Activated gamma-delta T cell treated with anti-CD3 and anti-CD28 coated beads, Interleukin-2, amount 50 U/mL, for 16 hours (primary cell): ENCODE measurements around the gene IFNL1.
"Not testable (repeated sequence)": the region's sequence is repeated elsewhere in the genome, so short reads cannot be mapped to it uniquely, and the experiment has no call there.

ENCODE experiments used
- DNase-seq: peaks from one replicate; pipeline ENCODE4 v3.0.0-alpha.2; 2020; ENCODE audit warnings: low read depth

IFNL1 gene

DNA sequence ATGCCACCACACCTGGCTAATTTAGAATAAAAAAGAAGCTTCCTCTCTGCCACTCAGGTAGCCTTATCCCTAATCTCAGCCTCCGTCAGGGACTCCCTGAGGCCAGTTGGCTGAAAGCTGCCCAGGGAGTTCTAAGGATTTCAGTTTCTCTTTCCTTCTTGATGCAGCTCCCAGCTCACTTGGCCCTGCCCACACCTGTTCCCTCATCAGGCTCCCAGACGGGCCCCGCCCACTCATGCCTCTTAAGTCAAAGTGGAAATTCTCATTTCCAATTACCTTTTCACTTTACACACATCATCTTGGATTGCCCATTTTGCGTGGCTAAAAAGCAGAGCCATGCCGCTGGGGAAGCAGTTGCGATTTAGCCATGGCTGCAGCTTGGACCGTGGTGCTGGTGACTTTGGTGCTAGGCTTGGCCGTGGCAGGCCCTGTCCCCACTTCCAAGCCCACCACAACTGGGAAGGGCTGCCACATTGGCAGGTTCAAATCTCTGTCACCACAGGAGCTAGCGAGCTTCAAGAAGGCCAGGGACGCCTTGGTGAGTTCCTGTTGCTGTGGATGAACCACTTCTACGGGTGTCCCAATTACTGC lies at the start of gene IFNL1:
TSS of gene IFNL1 (plus strand) at position 353 of the 591 bp plus-strand sequence. CDS start at position 368, 15 bp downstream.
- DNase-seq = no peak

- DNase-seq = no peak
Observed at GRCh38 chr19:39246951-39247669, 49.1 kb upstream of the IFNL1 start.

- DNase-seq = no peak
Observed at GRCh38 chr19:39247701-39248664, 48.2 kb upstream of the IFNL1 start.

- DNase-seq = no peak
Observed at GRCh38 chr19:39248806-39249205, 47.4 kb upstream of the IFNL1 start, which contains the start of gene IFNL4. TSS of gene IFNL4 (minus strand) at chr19:39248856.

GRCh38 chr19:39251081-39251480 lies 45.1 kb upstream of the IFNL1 start:
- DNase-seq = no peak

DNA sequence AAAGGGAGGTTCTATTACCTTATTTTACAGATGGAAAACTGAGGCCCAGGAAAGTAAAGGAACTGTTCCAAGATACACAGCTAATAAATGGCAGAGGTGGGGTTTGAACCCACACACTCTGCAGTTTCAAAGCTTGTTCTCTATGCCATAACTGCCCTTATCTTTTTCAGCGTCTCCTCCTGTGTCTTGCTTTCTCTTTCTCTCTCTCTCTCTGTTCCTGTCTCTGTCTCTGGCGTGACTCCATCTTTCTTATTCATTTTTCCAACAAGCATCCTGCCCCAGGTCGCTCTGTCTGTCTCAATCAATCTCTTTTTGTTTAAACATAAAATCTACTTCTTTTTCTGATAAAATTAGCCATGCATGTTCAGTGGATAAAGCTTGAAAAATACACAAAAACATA lies 44.4 kb upstream of the IFNL1 start:
- no peak for DNase-seq

GRCh38 chr19:39252458-39252857 lies 43.7 kb upstream of the IFNL1 start:
- DNase-seq = no peak

DNA sequence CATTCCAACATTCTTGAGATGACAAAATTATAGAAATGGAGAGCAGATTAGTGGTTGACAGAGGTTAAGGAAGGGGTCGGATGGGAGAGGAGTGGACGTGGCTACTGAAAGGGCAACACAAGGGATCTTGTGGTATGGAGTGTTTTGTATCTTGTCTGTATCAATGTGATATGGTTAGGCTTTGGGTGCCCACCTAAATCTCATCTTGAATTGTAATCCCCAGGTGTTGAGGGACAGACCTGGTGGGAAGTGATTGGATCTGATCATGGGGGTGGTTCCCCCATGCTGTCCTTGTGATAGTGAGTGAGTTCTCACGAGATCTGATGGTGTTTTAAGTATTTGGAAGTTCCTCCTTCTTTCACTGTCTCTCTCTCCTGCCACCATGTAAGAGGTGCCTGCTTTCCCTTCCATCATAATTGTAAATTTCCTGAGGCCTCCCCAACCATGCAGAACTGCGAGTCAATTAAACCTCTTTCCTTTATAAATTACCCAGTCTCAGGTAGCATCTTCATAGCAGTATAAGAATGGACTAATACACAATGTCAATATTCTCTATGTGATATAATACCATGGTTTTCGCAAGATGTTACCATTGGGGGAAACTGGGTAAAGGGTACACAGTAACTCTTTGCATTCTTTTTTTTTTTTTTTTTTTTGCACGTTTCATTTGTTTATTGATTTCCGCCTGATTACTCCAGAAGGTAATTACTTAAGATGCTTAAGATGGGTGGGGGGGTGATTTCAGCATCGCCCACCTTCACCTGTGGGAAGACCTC lies 42.6 kb upstream of the IFNL1 start:
- no peak for DNase-seq

- DNase-seq = no peak
Observed at GRCh38 chr19:39254531-39255345, 41.5 kb upstream of the IFNL1 start.

DNA sequence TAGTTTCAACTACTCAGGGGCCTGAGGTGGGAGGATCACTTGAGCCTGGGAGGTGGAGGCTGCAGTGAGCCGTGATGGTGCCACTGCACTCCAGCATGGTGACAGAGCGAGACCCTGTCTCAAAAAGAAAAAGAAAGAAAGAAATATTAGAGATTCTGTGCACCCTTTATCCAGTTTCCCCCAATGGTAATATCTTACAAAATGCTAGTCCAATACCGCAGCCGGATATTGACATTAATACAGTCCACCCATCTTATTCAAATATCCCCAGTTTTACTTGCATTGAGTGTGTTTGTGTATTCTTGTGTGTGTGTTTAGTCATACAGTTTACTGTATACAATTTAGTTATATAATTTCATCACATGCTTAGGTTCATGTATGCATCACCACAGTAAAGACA lies 39.0 kb upstream of the IFNL1 start:
- DNase-seq = no peak

DNA sequence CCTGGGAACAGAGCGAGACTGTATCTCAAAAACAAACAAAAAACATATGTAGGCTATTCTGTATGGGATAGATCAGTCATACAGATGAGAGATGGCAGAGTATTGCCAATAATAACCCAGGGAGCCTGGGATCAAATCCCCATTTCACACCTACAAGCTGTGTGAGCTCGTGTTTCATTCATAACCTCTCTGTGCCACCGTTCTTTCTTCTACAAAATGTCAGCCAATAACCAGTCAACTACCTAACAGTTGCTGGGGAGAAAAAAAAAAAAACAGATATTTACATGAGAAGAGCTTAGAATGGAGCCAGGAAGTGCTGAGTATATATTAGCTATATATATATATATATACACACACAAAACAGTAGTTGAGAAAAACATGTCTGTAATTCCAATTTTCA lies 34.5 kb upstream of the IFNL1 start:
- DNase-seq = no peak

DNA sequence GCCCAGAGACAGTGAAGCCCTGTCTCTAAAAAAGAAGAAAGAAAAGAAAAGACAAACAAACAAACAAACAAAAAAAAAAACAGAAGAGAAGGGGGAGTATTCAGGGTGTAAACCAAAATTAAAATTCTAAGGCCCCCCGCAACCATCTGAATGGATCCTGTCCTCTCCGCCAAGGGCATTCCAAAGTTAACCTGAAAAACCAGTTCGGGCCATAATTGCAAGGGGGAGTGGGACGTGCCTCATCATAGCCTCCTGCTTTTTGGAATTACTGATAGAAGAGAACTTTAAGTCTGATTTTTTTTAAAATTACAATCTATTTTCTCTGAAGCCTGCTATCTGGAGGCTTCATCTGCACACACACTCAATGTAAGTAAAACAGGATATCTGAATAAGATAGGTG lies 33.7 kb upstream of the IFNL1 start:
- DNase-seq = no peak

- no peak for DNase-seq
Observed at GRCh38 chr19:39263912-39264305, 32.3 kb upstream of the IFNL1 start.

DNA sequence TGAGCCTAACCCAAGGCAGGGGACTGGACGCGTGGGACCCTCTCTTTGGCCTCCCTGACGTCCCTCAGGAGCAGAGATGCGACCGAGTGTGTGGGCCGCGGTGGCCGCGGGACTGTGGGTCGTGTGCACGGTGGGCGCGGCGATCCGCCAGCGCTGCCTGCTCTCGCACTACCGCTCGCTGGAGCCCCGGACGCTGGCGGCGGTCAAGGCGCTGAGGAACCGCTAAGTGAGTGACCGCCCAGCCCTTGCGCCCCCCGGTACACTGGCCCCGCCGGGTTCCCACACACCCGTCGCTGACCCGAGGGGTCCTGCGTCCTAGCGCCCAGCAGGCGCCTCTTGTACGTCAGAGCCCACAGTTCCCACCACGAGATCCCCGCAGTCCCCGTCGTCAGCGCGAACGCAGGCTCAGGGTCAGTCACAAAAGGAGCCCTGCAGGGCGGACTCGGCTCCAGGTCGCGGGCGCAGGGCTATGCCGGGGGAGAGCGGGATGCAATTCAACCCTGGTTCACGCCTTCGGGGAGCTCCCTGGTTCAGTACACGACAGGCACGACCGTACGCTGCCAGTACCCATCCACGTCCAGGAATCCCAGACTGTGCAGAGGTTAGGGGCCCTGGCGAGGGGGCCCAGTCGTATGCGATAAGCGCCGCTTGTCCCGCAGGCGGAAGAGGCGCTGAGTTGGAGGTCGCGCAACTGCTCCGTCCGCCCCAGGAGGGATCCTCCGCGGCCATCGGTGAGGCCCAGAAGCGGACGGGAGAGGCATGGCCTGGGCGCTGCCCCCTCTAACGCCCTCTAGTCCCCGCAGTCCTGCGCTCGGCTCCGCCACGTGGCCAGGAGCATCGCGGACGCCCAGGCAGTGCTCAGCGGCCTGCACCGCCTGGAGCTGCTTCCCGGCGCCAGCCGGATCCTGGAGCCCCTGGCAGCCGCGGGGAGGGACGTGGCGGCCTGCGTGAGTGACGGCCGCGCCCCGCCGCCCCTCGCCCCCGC lies 31.6 kb upstream of the IFNL1 start:
- no peak for DNase-seq

GRCh38 chr19:39265321-39265916 lies 30.8 kb upstream of the IFNL1 start:
- no peak for DNase-seq

DNA sequence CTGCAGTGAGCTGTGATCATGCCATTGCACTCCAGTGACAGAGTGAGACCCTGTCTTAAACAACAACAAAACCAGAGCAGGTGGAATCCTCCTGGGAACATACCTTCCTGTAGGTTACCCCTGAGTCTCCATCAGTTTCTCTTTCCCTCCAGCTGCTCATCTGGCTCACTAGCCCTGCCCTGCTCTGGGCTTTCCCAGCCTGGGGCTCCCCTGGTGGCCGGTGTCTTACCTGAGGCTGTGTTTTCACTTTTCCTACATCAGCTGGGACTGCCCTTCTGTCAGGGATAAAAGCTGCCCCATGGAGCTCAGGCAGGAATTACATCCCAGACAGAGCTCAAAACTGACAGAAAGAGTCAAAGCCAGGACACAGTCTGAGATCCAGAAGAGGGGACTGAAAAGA lies 28.1 kb upstream of the IFNL1 start, which contains the start of gene IFNL2:
TSS of gene IFNL2 (plus strand) at position 312 of the 400 bp plus-strand sequence. CDS start 173 bp downstream, outside the sequence.
- not testable (repeated sequence) for DNase-seq

DNA sequence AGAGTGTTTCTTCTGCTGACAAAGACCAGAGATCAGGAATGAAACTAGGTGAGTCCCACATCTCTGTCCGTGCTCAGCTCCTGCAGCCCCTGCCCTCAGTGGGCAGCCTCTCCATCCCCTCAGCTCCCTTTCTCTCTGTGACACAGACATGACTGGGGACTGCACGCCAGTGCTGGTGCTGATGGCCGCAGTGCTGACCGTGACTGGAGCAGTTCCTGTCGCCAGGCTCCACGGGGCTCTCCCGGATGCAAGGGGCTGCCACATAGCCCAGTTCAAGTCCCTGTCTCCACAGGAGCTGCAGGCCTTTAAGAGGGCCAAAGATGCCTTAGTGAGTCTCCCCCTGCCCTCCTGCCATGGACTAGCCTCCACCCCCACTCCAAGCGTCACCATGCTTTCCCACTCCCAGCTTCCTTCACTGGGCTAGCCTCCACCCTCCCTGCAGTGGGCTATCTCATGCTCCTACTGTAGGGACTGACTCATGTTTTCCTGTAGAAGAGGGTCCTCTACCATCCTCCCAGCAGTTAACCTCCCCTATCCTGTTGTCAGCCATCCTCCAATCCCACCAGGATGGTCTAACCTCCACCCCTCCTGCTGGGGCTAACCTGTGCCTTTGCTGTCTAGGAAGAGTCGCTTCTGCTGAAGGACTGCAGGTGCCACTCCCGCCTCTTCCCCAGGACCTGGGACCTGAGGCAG lies 27.5 kb upstream of the IFNL1 start:
- not testable (repeated sequence) for DNase-seq

DNA sequence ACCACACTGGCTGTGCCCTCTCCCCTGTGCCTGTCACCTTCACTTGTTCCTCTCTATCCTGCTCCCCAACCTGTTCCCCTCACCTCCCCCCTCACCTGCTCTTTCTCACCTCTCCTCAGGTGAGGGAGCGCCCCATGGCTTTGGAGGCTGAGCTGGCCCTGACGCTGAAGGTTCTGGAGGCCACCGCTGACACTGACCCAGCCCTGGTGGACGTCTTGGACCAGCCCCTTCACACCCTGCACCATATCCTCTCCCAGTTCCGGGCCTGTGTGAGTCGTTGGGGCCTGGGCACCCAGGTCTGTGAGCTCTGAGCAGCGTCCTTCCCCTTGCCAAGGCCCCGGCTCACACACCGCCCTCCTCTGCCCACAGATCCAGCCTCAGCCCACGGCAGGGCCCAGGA lies 26.8 kb upstream of the IFNL1 start:
- not testable (repeated sequence) for DNase-seq
